ENCODE results near the gene CXXC1. TPM values are rescaled to one million over a fixed set of nuclear protein-coding genes. Genes with fewer than 3 reads are reported as not detected.
A peak's percentile ranks its signal among the peaks of the same experiment; 100 is the strongest.

CXXC1 gene
- total RNA-seq, 3 donors from 2014 or later (not counting 1 experiment from before 2014, with no cell fraction given): 146 to 173 (median 153) TPM

- no peaks in the 10 kb centered on the region for H3K9me3 ChIP-seq (ENCODE audit: control insufficient read depth, insufficient read depth, low read length)
- Mint-ChIP-seq H3K27ac (peak overlapping the region; percentile 93 to 96), H3K4me3 (peak overlapping the region; percentile 96), H3K4me1 (peaks cover 23 to 60% of the 10 kb centered on the region in 2 donors), H3K36me3 (no peaks in the 10 kb centered on the region), H3K9me3 (no peaks in the 10 kb centered on the region), H3K27me3 (ENCODE audit: low read depth in 2 of 2) (no peaks in the 10 kb centered on the region)
- 48% methylated on average over 23 of the region's 23 CpGs for WGBS (ENCODE audit: insufficient coverage)
- intact Hi-C loops (cut with micrococcal nuclease): loop anchor here (1.0 to 10.0 kb wide), 5 partner anchors 20 to 678 kb away; partner anchors contain the start of genes CFAP53, ELAC1 and ME2
- ATAC-seq (no peak), DNase-seq (peak in 1 of 2 donors; percentile 47)
- H3K4me1 ChIP-seq (ENCODE audit: control insufficient read depth, insufficient read depth, low read length): peaks cover 33% of the 10 kb centered on the region
- H3K36me3 ChIP-seq (ENCODE audit: control insufficient read depth, insufficient read depth, low read length): peaks cover 21% of the 10 kb centered on the region
- no peak for TF ChIP-seq CTCF (IDR thresholded peaks at IDR 0.05)
- peak overlapping the region; percentile 93 for H3K27ac ChIP-seq (ENCODE audit: low read length)
- no peaks in the 10 kb centered on the region for H3K27me3 ChIP-seq (ENCODE audit: control insufficient read depth, insufficient read depth, low read length)
- H3K4me3 ChIP-seq (ENCODE audit: low read length): peak overlapping the region; percentile 87
Observed at GRCh38 chr18:50286391-50287027, 983 bp downstream of the CXXC1 start.

- peaks cover 35% of the 10 kb centered on the region for H3K4me1 ChIP-seq (ENCODE audit: control insufficient read depth, insufficient read depth, low read length)
- no peaks in the 10 kb centered on the region for H3K9me3 Mint-ChIP-seq
- H3K4me3 ChIP-seq (ENCODE audit: low read length): no peak overlapping the region
- no peak for TF ChIP-seq CTCF (IDR thresholded peaks at IDR 0.05)
- peak overlapping the region; percentile 96 for H3K4me3 Mint-ChIP-seq
- peak overlapping the region; percentile 93 to 96 for H3K27ac Mint-ChIP-seq
- H3K36me3 Mint-ChIP-seq: no peaks in the 10 kb centered on the region
- 96% methylated on average over 23 of the region's 24 CpGs for WGBS (ENCODE audit: insufficient coverage)
- peaks cover 30 to 67% of the 10 kb centered on the region in 2 donors for H3K4me1 Mint-ChIP-seq
- H3K27me3 ChIP-seq (ENCODE audit: control insufficient read depth, insufficient read depth, low read length): no peaks in the 10 kb centered on the region
- H3K27ac ChIP-seq (ENCODE audit: low read length): no peak overlapping the region
- no peaks in the 10 kb centered on the region for H3K9me3 ChIP-seq (ENCODE audit: control insufficient read depth, insufficient read depth, low read length)
- intact Hi-C loops (cut with micrococcal nuclease): loop anchor here (10.0 kb wide), 2 partner anchors 589 to 679 kb away; partner anchors contain the start of genes ELAC1 and ME2
- no peaks in the 10 kb centered on the region for H3K27me3 Mint-ChIP-seq (ENCODE audit: low read depth in 2 of 2)
- H3K36me3 ChIP-seq (ENCODE audit: control insufficient read depth, insufficient read depth, low read length): peaks cover 21% of the 10 kb centered on the region
- ATAC-seq (no peak), DNase-seq (no peak)
Observed at GRCh38 chr18:50285631-50286321, 1.7 kb downstream of the CXXC1 start.

GRCh38 chr18:50285071-50285470 is 2.4 kb downstream of the CXXC1 start:
- intact Hi-C loops (cut with micrococcal nuclease): loop anchor here (10.0 kb wide), 2 partner anchors 590 to 680 kb away; partner anchors contain the start of genes ELAC1 and ME2
- no peaks in the 10 kb centered on the region for H3K9me3 ChIP-seq (ENCODE audit: control insufficient read depth, insufficient read depth, low read length)
- WGBS (ENCODE audit: insufficient coverage): 96% methylated on average over 13 of the region's 13 CpGs
- DNase-seq: no peak
- no peak overlapping the region for H3K4me3 ChIP-seq (ENCODE audit: low read length)
- no peak for TF ChIP-seq CTCF (IDR thresholded peaks at IDR 0.05)
- Mint-ChIP-seq H3K36me3 (no peaks in the 10 kb centered on the region), H3K4me3 (peak overlapping the region; percentile 1), H3K4me1 (peaks cover 37 to 74% of the 10 kb centered on the region in 2 donors), H3K27ac (peak overlapping the region; percentile 5 to 25), H3K27me3 (ENCODE audit: low read depth in 2 of 2) (no peaks in the 10 kb centered on the region), H3K9me3 (no peaks in the 10 kb centered on the region)
- no peaks in the 10 kb centered on the region for H3K27me3 ChIP-seq (ENCODE audit: control insufficient read depth, insufficient read depth, low read length)
- no peak for ATAC-seq
- H3K27ac ChIP-seq (ENCODE audit: low read length): no peak overlapping the region
- peaks cover 21% of the 10 kb centered on the region for H3K36me3 ChIP-seq (ENCODE audit: control insufficient read depth, insufficient read depth, low read length)
- peaks cover 42% of the 10 kb centered on the region for H3K4me1 ChIP-seq (ENCODE audit: control insufficient read depth, insufficient read depth, low read length)
